Prostate gland (tissue), 2 donors: ENCODE data around the gene SULF2. TPM values are rescaled to one million over a fixed set of nuclear protein-coding genes. Genes with fewer than 3 reads are reported as not detected.

Experiments
- DNase-seq: peaks from one replicate; pipeline ENCODE4 v3.0.0-alpha.2; 2019; ENCODE audit warnings: low spot score
- H3K27ac ChIP-seq, 2 donors: fragments of 200-600 bp; sonication (generic); 2 replicates each; pipeline ENCODE4 v1.5.1; 2017 to 2019
- H3K27me3 ChIP-seq: fragments of 200-600 bp; sonication (generic); replicated peaks from 2 replicates; pipeline ENCODE4 v1.5.1; 2019; ENCODE audit not compliant: insufficient read depth
- H3K36me3 ChIP-seq, 2 donors: fragments of 200-600 bp; sonication (generic); 1 replicate in 1 of 2; 2 replicates in 1 of 2; pipeline versions ENCODE4 v1.5.1 to v1.8.1; 2017 to 2019
- H3K4me1 ChIP-seq: fragments of 200-600 bp; sonication (generic); replicated peaks from 2 replicates; pipeline ENCODE4 v1.5.1; 2019
- H3K4me3 ChIP-seq, 2 donors: fragments of 200-600 bp; sonication (generic); 2 replicates each; pipeline ENCODE4 v1.5.1; 2017 to 2019
- H3K9me3 ChIP-seq: fragments of 200-600 bp; sonication (generic); 2 replicates; pipeline ENCODE4 v1.5.1; 2017
- CTCF ChIP-seq, 4 experiments: fragments of 200-600 bp in 2 of 4; fragments of 450-650 bp in 2 of 4; sonication (generic) in 2 of 4; IDR thresholded peaks; 1 replicate in 3 of 4; 2 replicates in 1 of 4; pipeline ENCODE4 v1.5.1; 2016 to 2019; ENCODE audit warnings: antibody characterized with exemption in 4 of 4, mild to moderate bottlenecking in 2 of 4, moderate library complexity in 2 of 4
- POLR2A ChIP-seq: fragments of 450-650 bp; IDR thresholded peaks from one replicate; pipeline ENCODE4 v1.6.1; 2016; ENCODE audit warnings: antibody characterized with exemption, mild to moderate bottlenecking
- POLR2AphosphoS5 ChIP-seq: sonication (generic); formaldehyde crosslinking; IDR thresholded peaks from one replicate; pipeline ENCODE4 v1.6.1; 2017; ENCODE audit warnings: antibody characterized with exemption
- whole genome bisulfite sequencing: methylation state at CpG from one replicate; pipeline ENCODE4 v1.1.5; 2018; 5-methylcytosine and 5-hydroxymethylcytosine counted together
- intact Hi-C: fragments of 100-400 bp; cut with DNase I; formaldehyde crosslinking; loops from one replicate; pipeline ENCODE4 v1.14.2; 2022
- total RNA-seq, 2 donors: library from RNA; depleted of rRNA; stranded (reverse); fragments of >200 nt; gene quantifications; one replicate each; pipeline ENCODE4 v1.1.0, GENCODE V29; 2016

SULF2 gene
- total RNA-seq, 2 donors from 2014 or later: 43.6 to 82.0 TPM

- TF ChIP-seq POLR2A (no peak), CTCF (IDR thresholded peaks at IDR 0.05) (no peak), POLR2AphosphoS5 (no peak)
- intact Hi-C loops: no loop called here
- H3K27me3 ChIP-seq: no peaks in the 10 kb centered on the region
- WGBS: 94% methylated on average over 26 of the region's 26 CpGs
- no peaks in the 10 kb centered on the region for H3K36me3 ChIP-seq
- no peaks in the 10 kb centered on the region for H3K4me1 ChIP-seq
- H3K9me3 ChIP-seq: no peaks in the 10 kb centered on the region
- no peak for DNase-seq
- no peak overlapping the region for H3K27ac ChIP-seq
- no peak overlapping the region for H3K4me3 ChIP-seq
Observed at GRCh38 chr20:47736570-47737152, 48.6 kb downstream of the SULF2 start.

GRCh38 chr20:47735412-47736400 is 49.6 kb downstream of the SULF2 start:
- intact Hi-C loops: no loop called here
- Histone ChIP-seq H3K27ac (no peak overlapping the region), H3K27me3 (no peaks in the 10 kb centered on the region), H3K36me3 (no peaks in the 10 kb centered on the region), H3K4me1 (no peaks in the 10 kb centered on the region), H3K9me3 (no peaks in the 10 kb centered on the region), H3K4me3 (no peak overlapping the region)
- WGBS: 75% methylated on average over 17 of the region's 17 CpGs
- TF ChIP-seq POLR2A (no peak), CTCF (IDR thresholded peaks at IDR 0.05) (no peak), POLR2AphosphoS5 (no peak)
- DNase-seq: no peak

- WGBS: 86% methylated on average over 2 of the region's 2 CpGs
- Histone ChIP-seq H3K27ac (no peak overlapping the region), H3K36me3 (no peaks in the 10 kb centered on the region), H3K4me1 (no peaks in the 10 kb centered on the region), H3K4me3 (no peak overlapping the region), H3K27me3 (no peaks in the 10 kb centered on the region), H3K9me3 (no peaks in the 10 kb centered on the region)
- intact Hi-C loops: no loop called here
- TF ChIP-seq POLR2A: no peak
- TF ChIP-seq CTCF (IDR thresholded peaks at IDR 0.05): no peak
- no peak for TF ChIP-seq POLR2AphosphoS5
- DNase-seq: no peak
Observed at GRCh38 chr20:47734870-47735269, 50.4 kb downstream of the SULF2 start.

GRCh38 chr20:47733892-47734291 is 51.4 kb downstream of the SULF2 start:
- H3K27me3 ChIP-seq: no peaks in the 10 kb centered on the region
- intact Hi-C loops: no loop called here
- no peak for DNase-seq
- no peaks in the 10 kb centered on the region for H3K36me3 ChIP-seq
- no peak for TF ChIP-seq CTCF (IDR thresholded peaks at IDR 0.05)
- no peak for TF ChIP-seq POLR2A
- TF ChIP-seq POLR2AphosphoS5: no peak
- no peak overlapping the region for H3K27ac ChIP-seq
- H3K4me3 ChIP-seq: no peak overlapping the region
- no peaks in the 10 kb centered on the region for H3K4me1 ChIP-seq
- 84% methylated on average over 4 of the region's 4 CpGs for WGBS
- no peaks in the 10 kb centered on the region for H3K9me3 ChIP-seq
